ENCODE data around the gene ZSCAN9. TPM values are rescaled to one million over a fixed set of nuclear protein-coding genes. Genes with fewer than 3 reads are reported as not detected.

The ZSCAN9 gene
- total and polyA plus RNA-seq, 2 of the 8 experiments (the other 6 are each of a cell fraction or from before 2014, with no cell fraction given) = 10.8 to 13.6 TPM

GRCh38 chr6:28206527-28206926 lies 18.5 kb upstream of the ZSCAN9 start (continued):
- TF ChIP-seq NRF1 (IDR thresholded peaks at IDR 0.05; ENCODE audit: low read depth, low read length) (no peak), SP1 (IDR thresholded peaks at IDR 0.05; ENCODE audit: low read depth, low read length) (no peak), CTBP2 (IDR thresholded peaks at IDR 0.05; ENCODE audit: borderline replicate concordance, insufficient read depth, insufficient read length, low read length) (no peak)

Measured in H1 (cell line).